GOT3 (cell line): ENCODE measurements around the gene CACNA1C.

Experiments
- DNase-seq: peaks from one replicate; lab custom pipeline; 2025; ENCODE audit warnings: mixed read lengths; lab: John Stamatoyannopoulos, UW

Gene CACNA1C

GRCh38 chr12:2256915-2257314 is 204.1 kb downstream of the CACNA1C start:
- no peak for DNase-seq

GRCh38 chr12:2258025-2258424 is 205.2 kb downstream of the CACNA1C start:
- no peak for DNase-seq

GRCh38 chr12:2259369-2259768 is 206.6 kb downstream of the CACNA1C start:
- DNase-seq, result no peak

GRCh38 chr12:2260441-2260840 is 207.7 kb downstream of the CACNA1C start:
- no peak for DNase-seq

- DNase-seq, result no peak
Measured at GRCh38 chr12:2261708-2262107, 208.9 kb downstream of the CACNA1C start.

- DNase-seq, result no peak
Measured at GRCh38 chr12:2262449-2262848, 209.7 kb downstream of the CACNA1C start.

GRCh38 chr12:2263901-2264300 is 211.1 kb downstream of the CACNA1C start:
- DNase-seq, result no peak

GRCh38 chr12:2264651-2265232 is 212.0 kb downstream of the CACNA1C start:
- DNase-seq, result peak; percentile 71

GRCh38 chr12:2265461-2266167 is 212.8 kb downstream of the CACNA1C start:
- DNase-seq, result no peak

- DNase-seq, result no peak
Measured at GRCh38 chr12:2266666-2267620, 214.2 kb downstream of the CACNA1C start.

- DNase-seq, result no peak
Measured at GRCh38 chr12:2267703-2268470, 215.1 kb downstream of the CACNA1C start.

- DNase-seq, result no peak
Measured at GRCh38 chr12:2268471-2269286, 215.9 kb downstream of the CACNA1C start.

- no peak for DNase-seq
Measured at GRCh38 chr12:2270846-2271245, 218.1 kb downstream of the CACNA1C start.

- DNase-seq, result no peak
Measured at GRCh38 chr12:2271961-2272360, 219.2 kb downstream of the CACNA1C start.

GRCh38 chr12:2273288-2273687 is 220.5 kb downstream of the CACNA1C start:
- no peak for DNase-seq

- DNase-seq, result no peak
Measured at GRCh38 chr12:2273751-2274150, 221.0 kb downstream of the CACNA1C start.

- no peak for DNase-seq
Measured at GRCh38 chr12:2274733-2275132, 221.9 kb downstream of the CACNA1C start.

GRCh38 chr12:2276288-2277033 is 223.7 kb downstream of the CACNA1C start:
- no peak for DNase-seq

- no peak for DNase-seq
Measured at GRCh38 chr12:2277492-2278155, 224.8 kb downstream of the CACNA1C start.

GRCh38 chr12:2281446-2281845 is 228.7 kb downstream of the CACNA1C start:
- no peak for DNase-seq
